Thymus (tissue), 11 donors: ENCODE data around the gene RPL38. TPM values are rescaled to one million over a fixed set of nuclear protein-coding genes. Genes with fewer than 3 reads are reported as not detected.

ENCODE experiments used
- DNase-seq, 9 donors: peaks; one replicate each; pipeline ENCODE4 v3.0.0-alpha.2; 2013; ENCODE audit warnings: low spot score in 9 of 9, low read depth in 6 of 9, missing footprints in 1 of 9
- H3K27ac ChIP-seq, 2 donors: one replicate each; pipeline ENCODE4 v1.5.1; 2013; ENCODE audit warnings: control low read depth in 1 of 2, low read depth in 1 of 2, low read length in 1 of 2, mild to moderate bottlenecking in 1 of 2, moderate library complexity in 1 of 2
- H3K27me3 ChIP-seq, 2 donors: one replicate each; pipeline ENCODE4 v1.5.1; 2013; ENCODE audit warnings: low read length in 1 of 2; ENCODE audit not compliant: control insufficient read depth in 2 of 2, insufficient read depth in 1 of 2
- H3K36me3 ChIP-seq, 2 donors: one replicate each; pipeline ENCODE4 v1.5.1; 2013; ENCODE audit warnings: low read length in 1 of 2, mild to moderate bottlenecking in 1 of 2, moderate library complexity in 1 of 2; ENCODE audit not compliant: control insufficient read depth in 2 of 2, insufficient read depth in 2 of 2
- H3K4me1 ChIP-seq, 2 donors: one replicate each; pipeline ENCODE4 v1.5.1; 2013; ENCODE audit warnings: low read length in 2 of 2; ENCODE audit not compliant: control insufficient read depth in 2 of 2, insufficient read depth in 2 of 2
- H3K4me3 ChIP-seq, 2 donors: one replicate each; pipeline ENCODE4 v1.5.1; 2013; ENCODE audit warnings: low read length in 2 of 2, control low read depth in 1 of 2, mild to moderate bottlenecking in 1 of 2
- H3K9me3 ChIP-seq, 2 donors: one replicate each; pipeline ENCODE4 v1.5.1; 2013; ENCODE audit warnings: low read length in 1 of 2, mild to moderate bottlenecking in 1 of 2; ENCODE audit not compliant: control insufficient read depth in 2 of 2, insufficient read depth in 1 of 2
- WGBS: extraction: QIAGEN DNeasy Blood & Tissue Kit; methylation state at CpG from one replicate; pipeline ENCODE4 v1.1.7; 2013; 5-methylcytosine and 5-hydroxymethylcytosine counted together
- polyA plus RNA-seq: library from polyadenylated mRNA; stranded (reverse); fragments of 200-250 nt; gene quantifications from one replicate; pipeline ENCODE4 v1.2.3, GENCODE V29; 2013
- total RNA-seq: library from RNA; stranded (reverse); fragments of 120-200 nt; gene quantifications from one replicate; pipeline ENCODE4 v1.2.4, GENCODE V29; 2013
- donor health status: healthy.

Gene RPL38
- total and polyA plus RNA-seq, 2 donors: 2,116 to 3,433 TPM

DNA sequence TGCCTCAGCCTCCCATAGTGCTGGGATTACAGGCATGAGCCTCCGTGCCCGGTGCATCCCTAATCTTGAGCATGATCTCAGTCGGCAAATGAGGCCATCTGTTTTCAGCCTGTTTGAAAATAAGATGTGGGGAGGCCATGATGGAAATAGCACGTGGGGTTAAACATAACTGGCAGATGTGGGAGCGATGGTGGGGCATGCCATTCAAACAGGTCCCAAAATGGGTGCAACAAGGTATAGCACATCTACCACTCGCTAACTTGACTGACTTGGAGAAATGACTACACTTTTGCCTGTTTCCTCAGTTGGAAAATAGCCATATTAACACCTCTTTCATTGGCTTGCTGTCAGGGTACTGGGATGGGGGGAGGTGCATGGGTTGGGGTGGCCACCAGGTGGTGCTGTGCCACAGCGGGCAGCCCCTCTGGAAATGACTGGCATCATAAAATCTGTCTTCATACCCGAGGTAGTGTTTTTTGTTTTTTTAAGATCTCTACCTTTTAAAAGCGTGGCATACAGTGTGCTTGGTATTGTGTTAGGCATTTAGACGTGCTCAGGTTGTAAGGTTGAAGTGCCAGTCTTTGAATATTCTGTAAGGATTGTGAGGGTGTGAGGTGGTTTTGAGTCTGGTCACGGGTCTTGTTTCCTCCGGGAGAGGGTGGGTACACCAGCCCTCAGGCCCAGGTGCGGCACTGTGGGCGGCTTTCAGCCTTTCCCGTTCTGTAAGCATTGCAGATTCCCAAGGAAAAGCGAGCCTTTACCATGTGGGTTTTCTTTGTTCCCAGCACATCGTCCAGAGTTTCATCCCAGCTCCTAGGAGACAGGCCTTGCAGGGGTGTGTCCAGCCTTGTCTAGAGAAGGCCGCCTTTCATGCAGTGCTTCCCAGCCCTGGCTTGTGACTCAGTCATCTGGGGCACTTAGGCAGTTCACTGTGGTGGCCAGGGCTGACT, 7.0 kb downstream of the RPL38 start:
- H3K4me1 ChIP-seq: peaks cover 15 to 50% of the 10 kb centered on the region in 2 donors
- peak in 4 of 9 donors; percentile 57 to 76 (median 66) for DNase-seq
- WGBS: 74% methylated on average over 18 of the region's 18 CpGs

DNA sequence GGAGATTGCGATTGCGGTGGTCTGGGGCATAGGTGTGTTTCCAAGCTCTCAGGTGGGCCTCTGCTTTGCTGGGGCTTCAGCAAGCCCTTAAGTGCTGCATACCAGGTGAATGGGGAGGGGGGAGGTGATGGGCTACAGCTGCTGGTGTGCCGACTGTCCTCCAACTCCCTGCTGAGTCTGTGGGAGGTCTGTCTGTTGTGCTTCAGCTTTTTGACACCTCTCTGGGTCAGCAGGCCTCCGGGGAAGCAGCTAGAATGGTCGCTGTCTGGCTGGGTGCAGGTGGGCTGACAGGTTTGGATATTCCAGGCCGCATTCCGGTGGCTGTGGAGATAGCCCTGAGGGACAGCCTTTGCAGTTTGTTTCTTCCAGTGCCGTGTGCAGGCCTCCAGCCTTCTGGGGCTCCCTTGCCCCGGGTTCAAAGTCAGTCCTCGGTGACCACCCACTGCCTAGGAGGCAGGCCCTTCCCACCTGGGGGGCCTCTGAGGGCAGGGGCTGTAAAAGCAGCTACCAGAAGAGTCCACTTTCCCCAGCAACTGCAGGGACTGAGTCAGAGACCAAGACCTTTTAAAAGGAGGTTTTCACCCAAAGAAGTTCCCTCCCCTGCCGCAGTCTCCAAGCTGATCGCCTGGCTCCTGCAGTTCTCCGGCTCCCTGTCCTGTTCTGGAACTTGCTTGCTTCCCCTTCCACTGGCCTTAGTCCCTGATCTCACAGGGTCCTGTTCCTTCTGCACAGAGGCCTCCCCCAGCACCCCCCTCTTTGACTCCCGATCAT, 7.8 kb downstream of the RPL38 start:
- WGBS: 95% methylated on average over 14 of the region's 14 CpGs
- Histone ChIP-seq H3K4me1 (peaks cover 17 to 56% of the 10 kb centered on the region in 2 donors), H3K36me3 (peaks cover 35 to 45% of the 10 kb centered on the region in 2 donors), H3K9me3 (no peaks in the 10 kb centered on the region), H3K4me3 (peak overlapping the region in 1 of 2 donors; percentile 42), H3K27ac (no peak overlapping the region), H3K27me3 (peaks cover 18 to 41% of the 10 kb centered on the region in 2 donors)
- no peak for DNase-seq

More for the DNA sequence above, 7.0 kb downstream of the RPL38 start:
- H3K9me3 ChIP-seq: no peaks in the 10 kb centered on the region
- no peak overlapping the region for H3K27ac ChIP-seq
- H3K4me3 ChIP-seq: no peak overlapping the region
- peaks cover 41 to 53% of the 10 kb centered on the region in 2 donors for H3K36me3 ChIP-seq
- peaks cover 18 to 41% of the 10 kb centered on the region in 2 donors for H3K27me3 ChIP-seq

DNA sequence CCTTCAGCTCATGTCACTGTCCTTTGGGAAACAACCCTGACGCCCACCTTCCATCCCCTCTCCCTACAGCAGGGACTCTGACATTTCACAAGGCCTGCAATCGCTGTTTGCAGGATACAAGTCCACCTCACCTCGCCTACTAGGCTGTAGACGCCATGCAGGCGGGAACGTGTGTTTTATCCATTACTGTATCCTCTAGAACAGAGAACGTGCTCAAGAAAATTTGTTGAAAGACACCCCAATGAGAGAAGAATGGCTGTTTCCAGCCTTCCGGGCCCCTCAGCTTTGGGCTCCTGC, 8.4 kb downstream of the RPL38 start:
- no peak for DNase-seq
- Histone ChIP-seq H3K9me3 (no peaks in the 10 kb centered on the region), H3K4me1 (peaks cover 17 to 61% of the 10 kb centered on the region in 2 donors), H3K27ac (no peak overlapping the region), H3K36me3 (peaks cover 31 to 44% of the 10 kb centered on the region in 2 donors), H3K4me3 (peak overlapping the region in 1 of 2 donors; percentile 42), H3K27me3 (peaks cover 18 to 41% of the 10 kb centered on the region in 2 donors)
- WGBS: 95% methylated on average over 8 of the region's 8 CpGs

DNA sequence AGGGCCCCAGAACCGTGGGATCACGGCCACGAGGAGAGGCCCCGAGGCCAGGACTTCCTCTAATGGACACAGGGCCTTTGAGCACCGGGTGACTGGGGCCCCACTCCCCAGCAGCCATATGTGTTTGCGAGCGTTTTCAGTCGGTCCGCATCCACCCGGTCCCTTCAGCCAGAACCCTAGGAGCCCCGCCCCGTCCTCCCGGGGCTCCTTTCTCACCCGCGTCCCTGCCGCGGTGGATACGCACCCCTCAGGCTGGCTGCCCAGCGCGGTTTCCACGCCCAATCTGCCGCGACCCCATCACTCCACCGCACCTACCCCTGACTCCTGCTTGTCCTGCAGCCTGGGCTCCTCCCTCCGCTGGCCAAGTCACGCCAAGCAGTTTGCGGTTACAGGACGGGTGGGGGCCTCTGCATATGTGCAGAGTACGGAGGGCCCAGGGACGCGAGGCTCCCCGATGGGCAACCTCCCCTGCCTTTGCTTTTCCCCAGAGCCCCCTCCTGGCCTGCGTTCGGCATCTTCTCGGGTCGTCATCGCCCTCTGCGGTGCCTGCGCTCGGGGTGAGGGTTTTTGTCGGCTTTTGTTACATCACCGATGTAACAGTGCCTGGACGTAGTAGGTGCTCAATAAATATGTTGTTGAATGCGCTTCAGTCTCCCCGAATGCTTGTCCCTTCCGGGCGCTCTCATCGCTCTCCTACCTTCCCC, 8.9 kb downstream of the RPL38 start:
- Histone ChIP-seq H3K4me3 (peak overlapping the region; percentile 42 to 51), H3K27me3 (peaks cover 18 to 41% of the 10 kb centered on the region in 2 donors), H3K9me3 (no peaks in the 10 kb centered on the region), H3K36me3 (peaks cover 28 to 40% of the 10 kb centered on the region in 2 donors), H3K4me1 (peaks cover 17 to 66% of the 10 kb centered on the region in 2 donors), H3K27ac (peak overlapping the region; percentile 59 to 70)
- DNase-seq: no peak
- WGBS: 14% methylated on average over 48 of the region's 48 CpGs

DNA sequence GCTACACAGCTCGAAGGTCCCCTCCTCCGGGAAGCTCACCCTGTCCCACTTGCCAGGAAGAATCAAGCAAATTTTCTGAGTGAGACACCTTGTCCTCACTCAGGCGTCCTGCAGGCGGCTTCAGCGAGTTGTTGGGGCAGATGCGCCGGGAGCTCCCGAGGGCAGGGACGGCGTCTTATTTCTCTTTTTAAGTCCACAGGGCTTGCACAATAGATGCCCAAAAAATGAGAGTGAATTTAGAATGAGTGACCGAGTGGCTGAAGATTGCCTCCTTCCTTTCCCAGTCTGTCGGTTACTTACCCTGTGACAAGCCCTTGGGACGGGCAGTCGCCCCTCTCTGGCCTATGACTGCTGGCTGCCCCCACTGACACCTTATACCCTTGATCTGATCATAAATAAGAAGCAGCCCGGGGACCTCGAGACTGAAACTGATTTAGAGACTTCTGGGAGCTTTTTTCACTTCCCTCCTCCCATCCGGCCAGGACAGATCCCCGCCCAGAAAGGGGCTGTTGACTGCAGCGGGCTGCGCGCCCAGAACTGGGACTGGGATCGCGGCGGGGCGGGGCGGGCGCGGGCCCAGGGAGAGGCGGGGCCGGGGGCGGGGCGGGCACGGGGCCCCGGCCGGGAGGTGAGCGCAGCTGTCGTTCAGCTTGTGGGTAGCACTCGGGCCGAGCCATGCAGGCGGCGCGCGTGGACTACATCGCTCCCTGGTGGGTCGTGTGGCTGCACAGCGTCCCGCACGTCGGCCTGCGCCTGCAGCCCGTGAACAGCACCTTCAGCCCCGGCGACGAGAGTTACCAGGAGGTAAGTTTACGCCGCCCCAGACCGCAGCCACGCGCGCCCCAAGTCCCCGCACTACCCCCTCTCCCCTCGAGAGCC, 9.7 kb downstream of the RPL38 start, which contains the start of gene TTYH2:
TTYH2 (plus strand) TSS at position 659 of the 879 bp plus-strand sequence; CDS start at position 676, 17 bp downstream.
- peaks cover 21 to 33% of the 10 kb centered on the region in 2 donors for H3K36me3 ChIP-seq
- peaks cover 18 to 43% of the 10 kb centered on the region in 2 donors for H3K27me3 ChIP-seq
- peak within 1 kb of the TSS; percentile 42 to 51 for H3K4me3 ChIP-seq
- peak in 5 of 9 donors; percentile 42 to 74 (median 54) for DNase-seq
- under 1% methylated on average over 62 of the region's 62 CpGs for WGBS
- peaks cover 17 to 67% of the 10 kb centered on the region in 2 donors for H3K4me1 ChIP-seq
- H3K27ac ChIP-seq: peak within 1 kb of the TSS; percentile 59 to 70
- H3K9me3 ChIP-seq: no peaks in the 10 kb centered on the region

DNA sequence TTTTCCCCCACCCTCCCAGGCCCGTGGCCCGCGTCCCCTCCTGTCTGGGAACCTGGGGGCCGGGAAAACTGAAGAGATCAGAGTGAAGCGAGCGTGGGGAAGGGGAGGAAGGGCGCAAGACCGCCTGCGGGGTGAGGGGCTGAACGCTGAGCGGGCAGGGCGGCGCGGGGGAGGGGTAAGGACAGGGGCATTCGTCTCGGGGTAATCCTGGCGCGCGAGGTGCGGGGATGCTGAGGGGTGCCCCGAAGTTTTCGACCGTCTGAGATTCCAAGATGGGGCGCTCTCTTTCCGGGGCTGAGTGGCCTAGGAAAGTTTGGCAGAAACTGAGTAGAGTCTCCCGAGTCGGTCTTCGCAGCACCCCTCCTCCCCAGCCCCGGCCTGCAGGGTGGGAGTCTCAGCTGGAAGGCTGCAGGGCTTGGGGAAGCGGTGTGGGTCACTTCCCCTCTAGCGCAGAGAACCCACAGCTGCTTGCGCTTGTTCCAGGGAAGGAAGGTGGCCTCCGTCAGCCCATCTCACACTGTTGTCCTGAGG, 10.4 kb downstream of the RPL38 start:
- Histone ChIP-seq H3K9me3 (no peaks in the 10 kb centered on the region), H3K4me1 (peaks cover 17 to 67% of the 10 kb centered on the region in 2 donors), H3K36me3 (peaks cover 13 to 25% of the 10 kb centered on the region in 2 donors), H3K27me3 (peaks cover 18 to 43% of the 10 kb centered on the region in 2 donors), H3K27ac (peak overlapping the region in 1 of 2 donors; percentile 61), H3K4me3 (peak overlapping the region; percentile 42 to 51)
- peak in 1 of 9 donors; percentile 25 for DNase-seq
- WGBS: 4% methylated on average over 33 of the region's 33 CpGs

DNA sequence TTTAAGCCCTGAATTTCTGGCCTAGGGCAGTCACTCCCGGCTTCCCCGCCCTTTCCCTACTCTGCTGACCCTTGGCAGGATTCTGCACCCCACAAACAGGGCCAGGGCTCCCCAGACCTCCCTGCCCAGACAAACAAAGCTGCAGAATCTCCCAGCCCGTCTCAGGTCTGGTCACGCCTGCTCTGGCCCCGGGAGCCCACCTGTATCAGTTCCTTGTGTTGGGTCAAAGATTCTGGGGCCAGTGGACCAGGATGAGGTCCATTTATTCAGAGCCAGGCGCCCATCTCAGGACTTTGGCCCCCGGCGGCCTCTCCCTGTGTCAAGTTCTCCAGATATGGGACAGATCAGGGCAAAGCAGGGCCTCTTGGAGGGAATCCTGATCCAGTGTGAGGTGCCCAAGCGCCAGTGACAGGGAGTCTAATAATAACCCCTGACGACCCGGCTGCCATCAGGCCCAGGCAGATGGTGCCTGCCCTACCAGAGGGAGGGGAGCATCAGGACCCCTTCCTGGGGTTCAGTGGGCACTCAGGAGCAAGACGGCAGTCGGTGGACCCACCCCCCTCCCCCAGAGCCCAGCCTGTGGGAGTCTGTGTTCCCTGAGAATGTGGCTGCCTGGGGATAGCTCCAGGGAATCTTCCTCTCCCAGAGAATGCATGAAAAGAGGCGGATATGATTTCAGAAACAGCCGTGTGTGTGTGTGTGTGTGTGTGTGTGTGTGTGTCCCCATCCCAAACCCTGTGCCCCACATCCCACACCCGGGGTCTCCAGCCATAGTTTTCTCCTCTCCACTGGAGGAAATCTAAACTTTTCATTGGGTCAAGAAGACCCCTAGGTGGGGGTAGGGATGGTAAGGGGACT, 11.2 kb downstream of the RPL38 start:
- H3K4me1 ChIP-seq: peaks cover 17 to 67% of the 10 kb centered on the region in 2 donors
- no peak for DNase-seq
- H3K9me3 ChIP-seq: no peaks in the 10 kb centered on the region
- H3K27me3 ChIP-seq: peaks cover 18 to 43% of the 10 kb centered on the region in 2 donors
- H3K36me3 ChIP-seq: peaks cover 5 to 18% of the 10 kb centered on the region in 2 donors
- H3K27ac ChIP-seq: no peak overlapping the region
- peak overlapping the region in 1 of 2 donors; percentile 42 for H3K4me3 ChIP-seq
- 90% methylated on average over 16 of the region's 16 CpGs for WGBS
